Endothelial cell of umbilical vein (primary cell): ENCODE results near the gene COL4A2.

Experiments
- CTCF ChIP-seq, 2 donors: IDR thresholded peaks; 1 replicate in 1 of 2; 2 replicates in 1 of 2; pipeline ENCODE4 v1.5.1; 2011; ENCODE audit warnings: low read length in 2 of 2, mild to moderate bottlenecking in 2 of 2, moderate library complexity in 2 of 2, control low read depth in 1 of 2, inconsistent platforms in 1 of 2, low read depth in 1 of 2; ENCODE audit not compliant: insufficient read depth in 1 of 2; ENCODE audit errors: extremely low read depth in 1 of 2
- EZH2 ChIP-seq: IDR thresholded peaks from 2 replicates; pipeline ENCODE4 v1.6.1; 2012; ENCODE audit warnings: borderline replicate concordance, low read depth, mild to moderate bottlenecking, moderate library complexity, low read length, inconsistent platforms; ENCODE audit not compliant: severe bottlenecking
- MAX ChIP-seq: IDR thresholded peaks from 2 replicates; pipeline ENCODE4 v1.6.1; 2011; ENCODE audit not compliant: insufficient read depth, insufficient read length
- MYC ChIP-seq: IDR thresholded peaks from one replicate; pipeline ENCODE4 v1.6.1; 2011; ENCODE audit warnings: mild to moderate bottlenecking, low read depth, low read length
- POLR2A ChIP-seq: IDR thresholded peaks from 2 replicates; pipeline ENCODE4 v1.6.1; 2012; ENCODE audit warnings: low read depth, mild to moderate bottlenecking, control low read depth, low read length
- POLR2AphosphoS5 ChIP-seq: IDR thresholded peaks from 2 replicates; pipeline ENCODE4 v1.6.1; 2012; ENCODE audit warnings: low read depth, mild to moderate bottlenecking, control low read depth, low read length, moderate library complexity; ENCODE audit not compliant: insufficient read depth

- no peak for TF ChIP-seq POLR2A
- no peak for TF ChIP-seq MYC
- TF ChIP-seq EZH2 = no peak
- TF ChIP-seq POLR2AphosphoS5 = no peak
- TF ChIP-seq CTCF (IDR thresholded peaks at IDR 0.05; ENCODE audit: extremely low read depth in 1 of 2, insufficient read depth in 1 of 2, low read depth in 1 of 2, low read length in 2 of 2) = no peak
- no peak for TF ChIP-seq MAX
Measured at GRCh38 chr13:110342474-110342873, 35.4 kb downstream of the COL4A2 start.
